ENCODE measurements around the gene MRPS23. TPM values are rescaled to one million over a fixed set of nuclear protein-coding genes. Genes with fewer than 3 reads are reported as not detected.

MRPS23 gene
- 10 to 100 TPM; 24.3 to 47.2 (median 35.5) TPM for total RNA-seq

- in situ Hi-C loops (cut with MboI; ENCODE audit: low sequenced_read_pairs in 4 of 4) = loop anchor here (10.0 to 25.0 kb wide), 3 partner anchors 237 to 613 kb away; partner anchors contain the start of gene DYNLL2 (in 1 of the 4)
- peak; percentile 63 to 72 for ATAC-seq
Observed at GRCh38 chr17:57849874-57850754, at the start of gene MRPS23. Gene MRPS23 (minus strand): TSS chr17:57850044. CDS start chr17:57850010, 34 bp downstream.

GRCh38 chr17:57899391-57899790 is 49.5 kb upstream of the MRPS23 start:
- H3K36me3 ChIP-seq = no peaks in the 10 kb centered on the region
- no peaks in the 10 kb centered on the region for H3K9me3 ChIP-seq
- peaks cover 86 to 89% of the 10 kb centered on the region in 2 donors for H3K4me1 ChIP-seq
- TF ChIP-seq POLR2A (IDR thresholded peaks at IDR 0.05) (no peak), CTCF (IDR thresholded peaks at IDR 0.05 in 4 of 5, conservative IDR thresholded peaks at IDR 0.05 in 1 of 5) (no peak)
- H3K27ac ChIP-seq = peak overlapping the region; percentile 94 to 100 (median 98)
- no peaks in the 10 kb centered on the region for H3K27me3 ChIP-seq
- in situ Hi-C loops (cut with MboI; ENCODE audit: low sequenced_read_pairs in 4 of 4) (no loop called here), intact Hi-C loops (cut with DNase I; ENCODE audit: low total_unique reads) (loop anchor here (1.0 kb wide), 1 partner anchor 13 kb away; no protein-coding TSS in a partner anchor)
- ATAC-seq (peak; percentile 13 to 34), DNase-seq (peak in 1 of 2 donors; percentile 66)
- H3K4me3 ChIP-seq = no peak overlapping the region

More at GRCh38 chr17:57849874-57850754, at the start of gene MRPS23:
- intact Hi-C loops (cut with DNase I; ENCODE audit: low total_unique reads) = loop anchor here (1.0 to 5.0 kb wide), 4 partner anchors 139 to 765 kb away; partner anchors contain the start of genes AKAP1, DYNLL2, SRSF1 and VEZF1
- Histone ChIP-seq H3K4me1 (peaks cover 52% of the 10 kb centered on the region in 2 donors), H3K4me3 (peak within 1 kb of the TSS; percentile 82 to 98 (median 88)), H3K9me3 (no peaks in the 10 kb centered on the region), H3K36me3 (peaks cover 0 to 3% of the 10 kb centered on the region in 2 donors), H3K27ac (peak within 1 kb of the TSS; percentile 91 to 98 (median 96)), H3K27me3 (no peaks in the 10 kb centered on the region)
- peak; percentile 83 to 87 for TF ChIP-seq POLR2A (IDR thresholded peaks at IDR 0.05)
- peak in 1 of 5 experiments; percentile 9 for TF ChIP-seq CTCF (IDR thresholded peaks at IDR 0.05 in 4 of 5, conservative IDR thresholded peaks at IDR 0.05 in 1 of 5)
- DNase-seq = peak; percentile 98 to 99

DNA sequence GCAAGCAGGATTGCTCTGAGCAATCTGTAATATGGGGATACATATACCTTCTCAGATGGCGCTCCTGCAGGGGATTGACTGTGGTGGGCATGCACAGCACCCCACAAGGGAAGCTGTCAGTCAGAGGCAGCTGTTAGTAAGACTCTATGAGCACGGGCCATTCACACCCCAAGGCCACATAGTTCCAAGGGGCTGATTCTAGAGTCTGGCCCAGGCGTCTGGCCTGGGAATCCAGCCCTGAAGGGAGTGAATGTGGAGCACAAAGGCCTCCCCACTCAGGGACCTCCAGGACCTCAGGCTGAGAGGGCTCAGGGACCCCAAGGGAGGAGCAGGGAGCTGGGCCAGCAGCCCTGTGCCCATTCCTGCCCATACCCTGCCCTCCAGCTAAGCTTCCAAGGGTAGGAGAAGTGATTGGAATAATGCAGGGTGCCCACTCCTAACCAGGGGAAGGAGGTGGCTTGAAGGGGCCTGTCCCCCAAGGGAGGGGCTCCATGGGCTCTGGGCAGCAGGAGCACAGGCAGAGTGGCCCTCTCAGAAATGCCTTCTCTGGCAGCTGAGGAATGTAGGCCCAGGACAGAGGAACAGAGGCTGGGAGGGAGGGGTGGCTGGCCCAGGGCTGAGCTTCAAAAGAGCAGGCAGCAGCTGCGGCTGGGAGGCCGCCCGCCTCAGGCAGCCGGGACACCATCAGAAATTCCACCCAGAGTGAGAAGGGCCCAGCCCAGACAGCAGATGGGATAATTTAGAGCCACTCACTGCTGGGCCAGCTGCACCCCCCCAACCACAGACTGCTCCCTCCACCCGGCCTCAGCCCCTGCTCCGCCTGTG is 48.9 kb upstream of the MRPS23 start:
- peak in 1 of 2 donors; percentile 77 for DNase-seq
- no peaks in the 10 kb centered on the region for H3K9me3 ChIP-seq
- H3K27ac ChIP-seq = peak overlapping the region; percentile 94 to 100 (median 98)
- H3K36me3 ChIP-seq = no peaks in the 10 kb centered on the region
- intact Hi-C loops (cut with DNase I; ENCODE audit: low total_unique reads) (loop anchor here (1.0 kb wide), 1 partner anchor 14 kb away; no protein-coding TSS in a partner anchor), in situ Hi-C loops (cut with MboI; ENCODE audit: low sequenced_read_pairs in 4 of 4) (no loop called here)
- no peak overlapping the region for H3K4me3 ChIP-seq
- peaks cover 86 to 89% of the 10 kb centered on the region in 2 donors for H3K4me1 ChIP-seq
- H3K27me3 ChIP-seq = no peaks in the 10 kb centered on the region
- TF ChIP-seq POLR2A (IDR thresholded peaks at IDR 0.05) (no peak), CTCF (IDR thresholded peaks at IDR 0.05 in 4 of 5, conservative IDR thresholded peaks at IDR 0.05 in 1 of 5) (no peak)
- ATAC-seq = peak; percentile 21 to 53

DNA sequence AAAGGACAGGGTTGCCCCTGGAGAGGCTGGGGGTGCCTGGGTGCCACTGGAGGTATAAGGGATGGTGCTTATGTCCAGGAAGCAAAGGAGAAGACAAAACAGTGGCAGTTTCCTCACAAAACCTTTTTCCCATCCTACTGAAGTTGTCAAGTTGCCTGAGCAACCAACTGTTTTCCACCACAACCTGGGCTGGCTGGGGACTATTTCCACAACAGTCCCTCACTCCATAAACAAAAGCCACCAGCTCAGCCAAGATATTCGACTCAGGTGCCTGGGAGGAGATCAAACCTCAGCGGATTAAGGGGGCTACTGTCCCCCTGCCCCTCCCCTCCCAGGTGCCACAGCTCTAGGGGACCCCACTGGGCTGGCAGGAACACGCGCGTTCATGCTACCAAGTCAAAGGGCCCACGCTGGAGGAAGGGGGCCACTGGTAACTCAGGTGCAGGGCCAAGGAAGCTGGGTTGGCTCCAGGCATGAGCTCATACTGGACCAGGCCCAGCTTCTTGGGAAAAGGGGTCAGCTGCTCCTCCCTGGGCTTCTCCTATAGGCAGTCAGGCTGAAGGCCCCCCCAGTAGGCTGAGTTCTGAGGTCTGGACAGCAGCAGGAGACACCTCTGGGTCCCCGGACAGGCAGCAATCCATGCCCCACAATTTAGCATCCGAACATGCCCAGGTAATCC is 45.7 kb upstream of the MRPS23 start:
- H3K4me1 ChIP-seq = peaks cover 89 to 90% of the 10 kb centered on the region in 2 donors
- H3K27ac ChIP-seq = peak overlapping the region; percentile 94 to 100 (median 98)
- no peak overlapping the region for H3K4me3 ChIP-seq
- in situ Hi-C loops (cut with MboI; ENCODE audit: low sequenced_read_pairs in 4 of 4) (no loop called here), intact Hi-C loops (cut with DNase I; ENCODE audit: low total_unique reads) (no loop called here)
- ATAC-seq (no peak), DNase-seq (peak in 1 of 2 donors; percentile 71)
- H3K9me3 ChIP-seq = no peaks in the 10 kb centered on the region
- TF ChIP-seq CTCF (IDR thresholded peaks at IDR 0.05 in 4 of 5, conservative IDR thresholded peaks at IDR 0.05 in 1 of 5) (no peak), POLR2A (IDR thresholded peaks at IDR 0.05) (peak in 1 of 2 donors; percentile 12)
- H3K36me3 ChIP-seq = no peaks in the 10 kb centered on the region
- no peaks in the 10 kb centered on the region for H3K27me3 ChIP-seq
